ENCODE data around the gene CNKSR3. TPM values are rescaled to one million over a fixed set of nuclear protein-coding genes. Genes with fewer than 3 reads are reported as not detected.

The CNKSR3 gene
- polyA plus RNA-seq, 1 donor from 2014 or later = 3.0 TPM

GRCh38 chr6:154549179-154549578 lies 38.7 kb upstream of the CNKSR3 start:
- H3K36me3 ChIP-seq (ENCODE audit: insufficient read depth, low read length) = no peaks in the 10 kb centered on the region
- no peaks in the 10 kb centered on the region for H3K9me2 ChIP-seq (ENCODE audit: insufficient read depth, low read length)
- H3F3A ChIP-seq (ENCODE audit: insufficient read depth, low read length, poor library complexity, severe bottlenecking) = no peaks in the 10 kb centered on the region
- no peak overlapping the region for H3K4me2 ChIP-seq (ENCODE audit: low read length)
- H3K79me2 ChIP-seq (replicated peaks; ENCODE audit: insufficient read depth, low read length) = no peaks in the 10 kb centered on the region
- no peaks in the 10 kb centered on the region for H3K27me3 ChIP-seq (ENCODE audit: insufficient read depth, low read depth, low read length)
- no peaks in the 10 kb centered on the region for H3K9me3 ChIP-seq (ENCODE audit: low read length)
- H3K9ac ChIP-seq (ENCODE audit: low read length) = no peak overlapping the region
- TF ChIP-seq MXI1 (conservative IDR thresholded peaks at IDR 0.05; ENCODE audit: poor library complexity, severe bottlenecking) (no peak), TAF1 (IDR thresholded peaks at IDR 0.05; ENCODE audit: low read depth) (no peak), EZH2 (IDR thresholded peaks at IDR 0.05; ENCODE audit: borderline replicate concordance, insufficient read depth, low read length, poor library complexity, severe bottlenecking) (no peak), RAD21 (conservative IDR thresholded peaks at IDR 0.05) (no peak), POLR2AphosphoS5 (IDR thresholded peaks at IDR 0.05) (no peak)
- H4K20me1 ChIP-seq (ENCODE audit: insufficient read depth) = no peaks in the 10 kb centered on the region
- H3K4me3 ChIP-seq (ENCODE audit: low read length) = no peak overlapping the region
- no peak overlapping the region for H2AFZ ChIP-seq (ENCODE audit: low read depth, low read length)
- H3K27ac ChIP-seq (ENCODE audit: low read length) = no peak overlapping the region

- H3K9ac ChIP-seq (ENCODE audit: low read length) = no peak overlapping the region
- H2AFZ ChIP-seq (ENCODE audit: low read depth, low read length) = no peak overlapping the region
- no peak for TF ChIP-seq POLR2AphosphoS5 (IDR thresholded peaks at IDR 0.05)
- TF ChIP-seq EZH2 (IDR thresholded peaks at IDR 0.05; ENCODE audit: borderline replicate concordance, insufficient read depth, low read length, poor library complexity, severe bottlenecking) = no peak
- TF ChIP-seq, protein P1, sequence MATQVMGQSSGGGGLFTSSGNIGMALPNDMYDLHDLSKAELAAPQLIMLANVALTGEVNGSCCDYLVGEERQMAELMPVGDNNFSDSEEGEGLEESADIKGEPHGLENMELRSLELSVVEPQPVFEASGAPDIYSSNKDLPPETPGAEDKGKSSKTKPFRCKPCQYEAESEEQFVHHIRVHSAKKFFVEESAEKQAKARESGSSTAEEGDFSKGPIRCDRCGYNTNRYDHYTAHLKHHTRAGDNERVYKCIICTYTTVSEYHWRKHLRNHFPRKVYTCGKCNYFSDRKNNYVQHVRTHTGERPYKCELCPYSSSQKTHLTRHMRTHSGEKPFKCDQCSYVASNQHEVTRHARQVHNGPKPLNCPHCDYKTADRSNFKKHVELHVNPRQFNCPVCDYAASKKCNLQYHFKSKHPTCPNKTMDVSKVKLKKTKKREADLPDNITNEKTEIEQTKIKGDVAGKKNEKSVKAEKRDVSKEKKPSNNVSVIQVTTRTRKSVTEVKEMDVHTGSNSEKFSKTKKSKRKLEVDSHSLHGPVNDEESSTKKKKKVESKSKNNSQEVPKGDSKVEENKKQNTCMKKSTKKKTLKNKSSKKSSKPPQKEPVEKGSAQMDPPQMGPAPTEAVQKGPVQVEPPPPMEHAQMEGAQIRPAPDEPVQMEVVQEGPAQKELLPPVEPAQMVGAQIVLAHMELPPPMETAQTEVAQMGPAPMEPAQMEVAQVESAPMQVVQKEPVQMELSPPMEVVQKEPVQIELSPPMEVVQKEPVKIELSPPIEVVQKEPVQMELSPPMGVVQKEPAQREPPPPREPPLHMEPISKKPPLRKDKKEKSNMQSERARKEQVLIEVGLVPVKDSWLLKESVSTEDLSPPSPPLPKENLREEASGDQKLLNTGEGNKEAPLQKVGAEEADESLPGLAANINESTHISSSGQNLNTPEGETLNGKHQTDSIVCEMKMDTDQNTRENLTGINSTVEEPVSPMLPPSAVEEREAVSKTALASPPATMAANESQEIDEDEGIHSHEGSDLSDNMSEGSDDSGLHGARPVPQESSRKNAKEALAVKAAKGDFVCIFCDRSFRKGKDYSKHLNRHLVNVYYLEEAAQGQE (IDR thresholded peaks at IDR 0.05; ENCODE audit: borderline replicate concordance) = no peak
- TF ChIP-seq CTCF (IDR thresholded peaks at IDR 0.05; ENCODE audit: poor library complexity, severe bottlenecking) = no peak
- TF ChIP-seq SMC3 (conservative IDR thresholded peaks at IDR 0.05; ENCODE audit: poor library complexity) = no peak
- TF ChIP-seq MXI1 (conservative IDR thresholded peaks at IDR 0.05; ENCODE audit: poor library complexity, severe bottlenecking) = no peak
- TF ChIP-seq EP300 (conservative IDR thresholded peaks at IDR 0.05; ENCODE audit: poor library complexity, severe bottlenecking) = no peak
- TF ChIP-seq RAD21 (conservative IDR thresholded peaks at IDR 0.05) = no peak
- no peak for TF ChIP-seq TAF1 (IDR thresholded peaks at IDR 0.05; ENCODE audit: low read depth)
- H3K27me3 ChIP-seq (ENCODE audit: insufficient read depth, low read depth, low read length) = no peaks in the 10 kb centered on the region
- H3K9me3 ChIP-seq (ENCODE audit: low read length) = no peaks in the 10 kb centered on the region
- no peaks in the 10 kb centered on the region for H3K9me2 ChIP-seq (ENCODE audit: insufficient read depth, low read length)
- no peaks in the 10 kb centered on the region for H3K36me3 ChIP-seq (ENCODE audit: insufficient read depth, low read length)
- H3K4me3 ChIP-seq (ENCODE audit: low read length) = no peak overlapping the region
- no peaks in the 10 kb centered on the region for H3F3A ChIP-seq (ENCODE audit: insufficient read depth, low read length, poor library complexity, severe bottlenecking)
- H3K79me2 ChIP-seq (replicated peaks; ENCODE audit: insufficient read depth, low read length) = no peaks in the 10 kb centered on the region
- no peak overlapping the region for H3K4me2 ChIP-seq (ENCODE audit: low read length)
- no peaks in the 10 kb centered on the region for H4K20me1 ChIP-seq (ENCODE audit: insufficient read depth)
- H3K27ac ChIP-seq (ENCODE audit: low read length) = no peak overlapping the region
These were observed 37.8 kb upstream of the CNKSR3 start for GRCh38 chr6:154548130-154548830.

Data from neural cell (in vitro differentiated cells).